DMS53 (cell line): ENCODE data around the gene ATG4D.
"Not testable (repeated sequence)": the region's sequence is repeated elsewhere in the genome, so short reads cannot be mapped to it uniquely, and the experiment has no call there.

Experiments used
- DNase-seq: peaks from one replicate; lab custom pipeline; 2025; lab: John Stamatoyannopoulos, UW

The ATG4D gene

DNA sequence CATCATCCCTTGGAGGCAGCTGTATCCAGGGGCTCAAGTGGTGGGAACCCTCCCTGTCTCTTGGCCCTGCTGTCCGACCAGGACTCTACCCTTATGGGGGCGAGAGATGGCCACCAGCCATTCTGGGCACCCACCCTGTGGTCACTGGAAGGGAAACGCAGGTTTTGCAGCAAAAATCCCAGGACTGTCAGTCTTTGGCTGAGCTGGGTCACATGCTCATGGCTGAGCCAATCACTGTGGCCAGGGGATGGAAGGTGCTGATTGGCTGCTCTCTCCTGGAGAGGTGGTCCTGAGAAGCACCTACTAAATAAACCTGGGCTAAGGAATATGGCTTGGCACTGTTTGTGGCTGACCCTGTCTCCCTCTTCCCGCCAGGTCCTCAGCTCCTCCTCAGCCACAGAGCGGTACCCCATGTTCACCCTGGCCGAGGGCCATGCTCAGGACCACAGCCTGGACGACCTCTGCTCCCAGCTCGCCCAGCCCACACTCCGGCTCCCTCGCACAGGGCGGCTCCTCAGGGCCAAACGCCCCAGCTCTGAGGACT, 8.9 kb downstream of the ATG4D start:
- DNase-seq, result peak; percentile 39

GRCh38 chr19:10553087-10553667, 9.5 kb downstream of the ATG4D start:
- DNase-seq, result peak; percentile 15

DNA sequence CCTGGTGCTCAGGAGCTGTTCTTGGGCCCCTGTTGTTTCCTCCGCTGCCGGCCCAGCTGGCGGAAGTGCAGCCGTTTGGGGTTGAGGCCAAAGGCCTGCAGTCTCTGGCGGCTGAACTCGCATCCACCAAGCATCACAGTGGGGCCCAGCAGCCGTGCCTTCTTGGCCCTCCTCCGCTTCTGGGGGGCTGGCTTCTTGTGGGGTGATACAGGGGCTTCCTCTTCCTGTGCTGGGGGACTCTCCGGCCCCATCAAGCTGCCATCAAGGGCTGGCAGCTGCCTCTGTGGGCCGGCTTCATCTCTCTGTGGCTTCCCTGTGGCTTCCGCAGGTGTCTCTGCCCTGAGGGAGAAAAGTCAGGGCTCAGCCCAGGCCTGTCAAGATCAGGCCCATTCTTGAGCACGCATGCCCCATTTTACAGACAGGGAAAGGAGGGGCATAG, 10.3 kb downstream of the ATG4D start:
- DNase-seq, result no peak

GRCh38 chr19:10554760-10555609, 11.3 kb downstream of the ATG4D start:
- DNase-seq, result no peak

DNA sequence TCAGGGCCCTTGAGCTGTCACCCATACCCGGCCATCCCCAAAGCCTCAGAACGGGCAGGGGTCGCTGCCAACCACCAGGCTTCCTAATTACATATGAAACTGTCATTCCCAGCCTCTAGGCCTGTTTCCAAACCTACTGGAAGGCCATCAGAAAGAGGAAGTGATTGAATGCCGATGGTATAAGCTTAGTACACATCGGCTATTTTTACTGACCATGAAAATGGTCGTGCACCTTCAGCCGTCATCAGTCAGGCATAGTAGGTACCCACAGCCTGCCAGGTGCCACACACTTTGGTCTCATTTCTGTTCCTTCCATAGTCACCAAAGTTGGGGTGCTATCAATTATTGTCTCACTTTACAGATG, 11.9 kb downstream of the ATG4D start:
- no peak for DNase-seq

DNA sequence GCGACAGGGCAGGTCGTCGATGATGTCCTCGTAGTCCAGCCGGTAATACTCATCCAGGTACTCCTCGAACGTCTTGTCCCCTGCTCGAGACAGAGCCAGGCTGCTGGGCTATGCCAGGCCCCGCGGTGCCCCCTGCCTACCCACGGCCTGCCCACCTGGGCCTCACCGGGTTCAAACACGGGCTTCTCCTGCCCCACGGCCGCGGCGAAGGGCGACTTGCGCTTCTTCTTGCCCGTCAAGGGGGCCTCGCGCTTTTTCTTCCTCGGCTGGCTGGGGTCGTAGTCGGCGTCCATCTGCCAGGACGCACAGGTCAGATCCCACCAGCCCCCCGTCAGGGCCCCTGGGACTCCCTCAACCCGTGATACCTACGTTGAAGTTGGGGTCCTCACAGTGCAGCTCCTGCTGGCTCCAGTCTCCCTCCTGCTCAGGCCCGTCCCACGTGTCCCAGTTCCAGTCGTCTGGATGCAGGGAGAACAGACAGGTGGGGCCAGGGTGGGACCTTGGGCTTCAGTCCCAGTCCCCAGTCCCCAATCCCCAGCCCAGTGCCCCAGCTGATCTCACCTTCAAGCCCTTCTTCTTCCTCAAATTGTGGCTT, 14.0 kb downstream of the ATG4D start:
- DNase-seq, result no peak

GRCh38 chr19:10560154-10560553, 16.4 kb downstream of the ATG4D start:
- no peak for DNase-seq

GRCh38 chr19:10562609-10563008, 18.9 kb downstream of the ATG4D start:
- DNase-seq, result no peak

DNA sequence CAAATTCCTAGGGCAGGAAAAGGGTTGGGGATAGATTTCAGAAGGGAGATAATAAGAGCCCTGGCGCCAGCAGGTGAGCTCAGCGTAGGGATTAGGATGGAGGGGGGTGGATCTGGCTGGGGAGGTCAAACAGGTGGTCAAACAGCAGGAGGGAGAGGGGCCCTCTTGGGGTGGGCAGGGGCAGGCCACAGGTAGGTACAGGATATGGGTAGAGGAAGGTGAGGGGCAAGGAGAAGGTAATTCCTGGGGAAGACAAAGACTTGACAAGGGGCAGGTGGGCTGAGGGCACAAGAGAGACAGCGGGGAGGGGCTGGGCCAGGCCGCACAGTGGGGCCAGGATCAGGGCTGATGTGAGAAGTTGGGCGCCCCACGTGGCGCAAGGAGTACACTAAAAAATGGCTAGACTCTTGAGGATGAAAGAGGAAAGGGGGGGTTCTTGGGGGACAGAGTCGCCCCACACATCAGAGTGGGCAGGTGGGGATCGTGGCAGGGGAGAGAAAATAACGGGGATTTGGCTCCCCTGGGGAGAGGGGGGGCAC, 21.4 kb downstream of the ATG4D start:
- DNase-seq, result peak; percentile 49

DNA sequence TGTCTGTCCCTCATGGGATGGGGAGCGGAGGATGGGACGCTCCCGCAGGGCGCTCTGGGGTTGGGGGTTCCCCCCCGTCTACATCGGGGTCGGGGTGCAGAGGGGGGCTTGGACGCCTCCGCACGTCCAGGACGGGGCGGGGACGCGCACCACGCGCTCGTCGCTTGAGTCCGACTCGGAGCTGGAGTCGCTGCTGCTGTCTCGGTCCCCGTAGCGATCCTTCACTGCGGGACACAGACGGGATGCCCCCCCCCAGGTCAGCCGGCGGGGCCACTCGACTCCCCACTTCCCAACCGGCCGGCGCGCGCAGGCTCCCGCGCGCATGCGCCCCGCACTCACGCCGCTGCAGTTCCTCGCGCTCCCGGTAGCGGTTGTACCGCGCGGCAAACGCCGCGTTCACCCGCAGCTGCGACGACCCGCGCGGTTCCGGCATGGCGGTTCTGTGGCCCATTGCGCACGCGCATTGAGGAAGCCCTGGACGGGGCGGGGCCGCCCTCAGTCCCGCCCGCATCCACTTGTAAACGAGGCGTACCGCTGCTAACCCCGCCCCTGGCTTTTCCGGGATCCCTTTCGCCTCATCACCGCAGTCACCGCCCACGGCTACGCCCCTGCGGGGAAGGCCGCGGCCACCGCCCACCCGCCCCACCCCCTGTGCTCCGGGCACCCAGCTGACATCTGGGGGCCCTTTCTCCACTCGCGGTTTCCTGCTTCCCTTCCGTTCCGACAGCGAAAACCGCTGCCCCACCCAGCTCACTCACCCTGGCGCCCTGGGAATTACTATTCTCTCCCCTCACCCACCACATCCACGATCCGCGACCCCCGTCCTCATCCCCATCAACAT, 22.1 kb downstream of the ATG4D start, which contains the start of gene KRI1:
KRI1 (minus strand) TSS at position 444 of the 841 bp plus-strand sequence; CDS start at position 433, 11 bp downstream.
- DNase-seq, result peak; percentile 97

- DNase-seq, result no peak
Observed at GRCh38 chr19:10566408-10566657, 22.6 kb downstream of the ATG4D start.

- peak; percentile 39 for DNase-seq
Observed at GRCh38 chr19:10566658-10567410, 23.1 kb downstream of the ATG4D start.

DNA sequence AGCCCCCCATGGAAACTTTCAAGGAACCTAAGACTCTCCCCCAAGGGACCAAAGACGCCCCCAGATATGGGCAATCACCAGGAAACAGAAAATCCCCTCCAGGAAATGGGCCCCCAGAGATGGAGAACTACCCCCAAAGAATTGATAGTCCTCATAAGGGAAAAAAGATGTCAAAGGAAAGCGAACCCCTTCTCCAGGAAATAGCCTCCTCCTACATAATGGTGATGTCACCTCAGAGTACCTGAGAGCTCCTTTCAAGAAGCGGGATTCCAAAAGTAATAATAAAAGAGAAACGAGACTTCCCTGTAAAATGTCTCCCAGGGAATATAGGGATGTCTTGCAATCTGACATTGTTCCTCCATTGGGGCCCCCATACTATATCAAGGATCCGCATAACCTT, 24.0 kb downstream of the ATG4D start:
- peak; percentile 21 for DNase-seq

DNA sequence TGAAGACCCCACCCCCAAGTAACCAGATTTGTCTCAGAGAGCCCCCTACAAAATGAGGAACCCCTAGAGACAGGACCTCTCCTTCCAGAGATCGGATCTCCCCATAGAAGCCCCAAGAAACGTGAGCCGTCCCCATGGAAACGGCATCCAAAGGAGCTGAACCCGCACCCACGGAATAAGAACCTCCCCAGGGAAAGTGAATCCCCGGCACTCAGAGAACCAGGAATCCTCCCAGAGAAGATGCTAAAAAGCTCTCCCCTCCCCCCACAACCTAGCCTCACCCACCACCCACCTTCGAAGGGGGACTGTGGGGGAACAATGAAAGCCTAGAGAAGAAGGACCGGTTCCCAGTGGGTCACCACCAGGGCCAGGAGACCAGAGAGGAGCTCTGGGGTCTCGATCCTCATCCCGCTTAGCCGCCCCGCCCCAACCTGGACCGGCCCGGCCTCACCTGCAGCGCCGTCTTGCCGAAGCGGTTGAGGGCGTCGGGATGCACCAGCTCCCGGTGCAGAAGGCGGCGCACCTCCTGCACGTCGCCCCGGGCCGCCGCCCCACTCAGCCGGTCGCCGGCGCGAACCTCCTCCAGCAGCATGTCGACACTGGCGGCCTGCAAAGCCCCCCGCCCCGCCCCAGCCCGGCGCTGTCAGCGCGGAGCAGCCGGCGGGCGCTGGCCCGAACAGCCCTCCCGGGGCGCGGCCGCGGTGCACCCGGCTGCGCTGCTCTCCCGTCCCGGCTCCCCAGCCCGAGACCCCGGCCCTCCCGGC, 24.5 kb downstream of the ATG4D start:
- DNase-seq, result peak; percentile 81

DNA sequence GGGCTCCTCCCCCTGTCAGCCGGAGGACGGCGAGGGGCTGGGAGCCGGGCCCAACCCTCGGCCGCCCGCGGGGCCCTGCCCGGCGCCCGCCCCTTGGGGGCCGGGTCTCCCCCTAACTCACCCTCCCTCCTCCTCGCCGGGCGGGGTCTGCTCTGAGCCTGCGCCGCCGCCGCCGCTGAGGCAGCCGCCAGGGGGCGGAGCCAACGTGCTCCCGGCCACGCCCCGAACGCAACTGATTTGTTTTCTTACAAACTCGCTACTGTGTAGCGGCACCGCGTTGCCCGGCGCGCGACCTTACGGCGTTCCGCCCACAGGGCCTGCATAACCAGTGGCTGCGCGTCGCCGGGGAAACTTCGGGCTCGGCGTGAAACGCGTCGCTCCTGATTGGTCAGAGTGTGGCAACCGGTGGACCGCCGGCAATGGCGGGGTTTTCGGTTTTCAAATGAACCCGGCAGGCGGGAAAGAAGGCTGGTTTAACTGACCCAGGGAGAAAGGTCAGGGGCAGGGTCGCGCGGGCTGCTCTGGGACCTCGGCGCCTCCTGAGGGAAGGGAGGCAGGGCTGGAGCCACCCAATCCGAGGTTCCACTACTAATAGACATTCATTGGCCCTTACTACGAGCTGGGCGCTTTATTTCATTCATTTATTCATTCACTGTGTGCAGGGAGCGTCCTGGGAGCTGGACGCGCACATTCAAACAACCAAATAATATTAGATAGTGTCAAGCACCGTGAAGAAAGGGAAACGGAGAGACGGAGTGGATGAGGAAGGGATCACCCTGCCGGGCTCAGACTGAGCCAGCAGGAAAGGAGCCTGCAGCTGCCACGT, 25.3 kb downstream of the ATG4D start, which contains the start of gene CDKN2D:
CDKN2D (minus strand) TSS at position 154 of the 826 bp plus-strand sequence. CDS start 326 bp downstream, outside the sequence.
- DNase-seq, result peak; percentile 99

- not testable (repeated sequence) for DNase-seq
Observed at GRCh38 chr19:10573793-10574192, 30.1 kb downstream of the ATG4D start.

DNA sequence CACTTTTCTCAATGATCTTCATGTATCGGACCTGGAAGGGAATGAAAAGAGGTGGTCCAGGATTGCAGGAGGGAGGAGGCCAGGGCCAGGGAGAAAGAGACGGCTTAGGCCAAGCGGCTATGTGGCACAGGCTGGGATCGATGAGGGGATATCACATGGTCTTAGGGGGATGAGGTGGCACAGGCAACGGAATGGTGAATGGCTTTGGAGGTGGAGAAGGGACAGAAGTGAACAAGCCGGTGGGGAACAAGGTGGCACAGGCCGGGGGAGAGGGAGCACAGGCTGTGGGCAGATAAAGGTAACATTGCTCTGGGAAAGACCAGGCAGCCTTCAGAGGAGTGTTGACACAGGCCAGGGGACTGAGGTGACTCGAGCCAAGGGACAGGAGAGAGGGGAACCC, 30.8 kb downstream of the ATG4D start:
- DNase-seq, result no peak

GRCh38 chr19:10575011-10575716, 31.5 kb downstream of the ATG4D start:
- DNase-seq, result peak; percentile 22

- DNase-seq, result no peak
Observed at GRCh38 chr19:10577951-10578350, 34.2 kb downstream of the ATG4D start.
